Kidney epithelial cell (primary cell): Measurements from ENCODE around the gene TLK2. TPM values are rescaled to one million over a fixed set of nuclear protein-coding genes. Genes with fewer than 3 reads are reported as not detected.

Experiments used
- DNase-seq: peaks from one replicate; pipeline ENCODE4 v3.0.0-alpha.2; 2010; ENCODE audit warnings: low read depth
- H3K27me3 ChIP-seq: 2 replicates; pipeline ENCODE4 v1.6.0; 2011; ENCODE audit warnings: low read length; ENCODE audit not compliant: control insufficient read depth, insufficient read depth
- H3K36me3 ChIP-seq: 2 replicates; pipeline ENCODE4 v1.5.1; 2011; ENCODE audit warnings: low read length; ENCODE audit not compliant: control insufficient read depth, insufficient read depth
- H3K4me3 ChIP-seq: 2 replicates; pipeline ENCODE4 v1.5.1; 2011; ENCODE audit warnings: low read depth, mild to moderate bottlenecking, control low read depth, low read length
- total RNA-seq: library from RNA; depleted of rRNA; stranded (reverse); fragments of >200 nt; gene quantifications from 2 replicates; pipeline ENCODE4 v1.2.3, GENCODE V29; 2015
- TF ChIP-seq, protein P1 (sequence below): IDR thresholded peaks from 2 replicates; pipeline ENCODE4 v1.5.1; 2011; ENCODE audit warnings: mild to moderate bottlenecking, moderate library complexity, low read length, control low read depth, inconsistent platforms; ENCODE audit not compliant: insufficient read depth, poor library complexity, severe bottlenecking

TLK2 gene
- total RNA-seq, 1 donor from 2014 or later: 32.9 TPM

DNA sequence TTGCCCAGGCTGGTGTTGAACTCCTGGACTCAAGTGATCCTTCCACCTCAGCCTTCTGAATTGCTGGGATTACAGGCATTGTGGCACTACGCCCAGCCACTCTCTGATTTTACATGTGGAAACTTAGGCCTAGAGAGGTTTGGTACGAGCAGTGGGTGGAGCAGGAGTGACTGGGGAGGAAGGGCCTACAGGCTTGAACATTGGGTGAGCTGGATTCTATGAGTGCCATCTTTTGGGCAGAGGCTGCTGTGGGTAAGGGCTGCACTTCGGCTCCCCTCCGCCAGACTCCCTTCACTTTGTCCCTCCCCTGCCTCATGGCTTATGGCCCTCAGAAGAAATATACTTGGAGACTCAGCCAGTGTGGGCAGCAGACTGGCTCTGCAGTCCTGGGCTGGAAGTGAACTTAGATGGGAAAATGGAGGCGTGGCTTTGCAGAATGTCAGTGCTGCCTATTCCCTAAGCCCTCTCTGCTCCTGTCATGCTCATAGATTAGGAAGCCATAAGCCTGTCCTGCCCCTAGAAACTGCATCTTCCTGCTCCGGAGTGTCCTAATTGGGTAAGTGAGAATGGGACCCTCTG lies 139.4 kb downstream of the TLK2 start:
- no peaks in the 10 kb centered on the region for H3K27me3 ChIP-seq
- H3K4me3 ChIP-seq: no peak overlapping the region
- TF ChIP-seq, protein P1, sequence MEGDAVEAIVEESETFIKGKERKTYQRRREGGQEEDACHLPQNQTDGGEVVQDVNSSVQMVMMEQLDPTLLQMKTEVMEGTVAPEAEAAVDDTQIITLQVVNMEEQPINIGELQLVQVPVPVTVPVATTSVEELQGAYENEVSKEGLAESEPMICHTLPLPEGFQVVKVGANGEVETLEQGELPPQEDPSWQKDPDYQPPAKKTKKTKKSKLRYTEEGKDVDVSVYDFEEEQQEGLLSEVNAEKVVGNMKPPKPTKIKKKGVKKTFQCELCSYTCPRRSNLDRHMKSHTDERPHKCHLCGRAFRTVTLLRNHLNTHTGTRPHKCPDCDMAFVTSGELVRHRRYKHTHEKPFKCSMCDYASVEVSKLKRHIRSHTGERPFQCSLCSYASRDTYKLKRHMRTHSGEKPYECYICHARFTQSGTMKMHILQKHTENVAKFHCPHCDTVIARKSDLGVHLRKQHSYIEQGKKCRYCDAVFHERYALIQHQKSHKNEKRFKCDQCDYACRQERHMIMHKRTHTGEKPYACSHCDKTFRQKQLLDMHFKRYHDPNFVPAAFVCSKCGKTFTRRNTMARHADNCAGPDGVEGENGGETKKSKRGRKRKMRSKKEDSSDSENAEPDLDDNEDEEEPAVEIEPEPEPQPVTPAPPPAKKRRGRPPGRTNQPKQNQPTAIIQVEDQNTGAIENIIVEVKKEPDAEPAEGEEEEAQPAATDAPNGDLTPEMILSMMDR: no peak
- no peak for DNase-seq
- peaks cover 1% of the 10 kb centered on the region for H3K36me3 ChIP-seq

DNA sequence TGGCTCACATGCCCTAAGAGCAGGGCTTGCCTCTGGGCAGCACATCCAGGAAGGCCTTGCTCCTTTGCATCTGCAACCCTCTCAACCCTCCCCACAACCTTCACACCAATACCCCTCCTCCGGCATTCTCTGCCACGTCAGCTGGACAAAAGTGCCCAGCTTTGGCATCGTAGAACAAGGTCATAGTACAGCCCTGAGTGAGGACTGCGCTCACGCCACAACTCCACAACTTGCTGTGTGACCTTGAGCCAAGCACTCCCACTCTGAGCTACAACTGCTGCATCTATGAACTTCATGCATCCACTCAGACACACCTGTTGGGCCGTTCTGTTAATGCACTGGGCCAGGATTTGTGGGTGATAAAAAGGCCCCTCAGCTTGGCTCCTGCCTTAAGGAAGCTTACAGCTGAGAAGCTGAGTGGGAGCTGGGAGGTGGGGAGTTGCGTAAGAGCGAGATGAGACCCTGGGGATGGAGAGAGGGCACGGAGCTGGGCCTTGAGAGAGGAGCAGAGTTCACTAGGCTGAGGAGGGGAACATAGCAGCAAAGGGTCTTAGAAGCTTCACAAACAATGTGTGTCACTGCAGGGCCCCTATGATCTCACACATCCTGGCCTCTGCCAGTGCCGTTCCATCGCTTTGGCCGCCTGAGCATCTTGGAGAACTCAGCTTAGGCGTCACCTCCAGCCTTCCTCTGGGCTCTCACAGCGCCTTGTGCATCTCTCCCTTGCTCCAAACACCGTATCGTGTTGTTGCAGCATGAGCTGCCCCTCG lies 140.2 kb downstream of the TLK2 start:
- Histone ChIP-seq H3K27me3 (no peaks in the 10 kb centered on the region), H3K36me3 (peaks cover 1% of the 10 kb centered on the region), H3K4me3 (no peak overlapping the region)
- TF ChIP-seq, protein P1: no peak
- DNase-seq: no peak

DNA sequence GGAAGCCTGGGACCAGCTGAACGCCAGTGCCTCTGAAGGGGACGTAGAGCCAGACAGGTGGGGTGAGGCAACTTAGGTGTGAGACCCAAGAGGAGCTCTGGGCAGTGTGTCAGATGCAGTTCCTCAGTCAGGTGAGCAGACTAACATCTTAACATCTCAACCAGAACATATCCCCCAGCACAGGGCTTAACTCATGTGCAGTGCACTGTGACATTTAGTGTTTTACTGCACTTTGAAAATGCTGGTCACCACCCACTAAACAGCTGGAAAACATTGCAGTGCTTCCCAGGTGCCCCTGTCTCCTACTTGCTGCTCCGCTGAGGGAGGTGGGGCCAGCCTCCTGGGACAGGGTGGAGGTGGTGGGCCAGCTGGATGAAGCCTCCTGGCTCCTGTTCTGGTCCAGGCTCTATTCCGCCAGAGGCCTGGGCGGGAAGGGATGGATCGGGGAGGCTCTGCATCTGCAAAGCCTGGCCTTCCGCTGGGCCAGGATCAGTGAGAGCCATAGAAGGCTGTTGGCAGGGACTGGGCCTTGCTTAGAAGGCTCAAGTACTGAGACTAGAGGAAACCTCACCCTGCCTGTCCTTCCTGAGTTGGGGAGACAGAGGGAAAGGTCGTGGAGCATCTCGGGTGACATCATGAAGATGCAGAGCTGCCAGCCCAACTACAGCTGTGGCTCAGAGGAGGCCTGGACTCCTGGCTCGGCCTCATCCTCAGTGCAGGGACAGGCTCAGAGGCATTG lies 141.0 kb downstream of the TLK2 start:
- H3K36me3 ChIP-seq: peaks cover 1% of the 10 kb centered on the region
- H3K4me3 ChIP-seq: no peak overlapping the region
- no peak for DNase-seq
- TF ChIP-seq, protein P1: no peak
- no peaks in the 10 kb centered on the region for H3K27me3 ChIP-seq

DNA sequence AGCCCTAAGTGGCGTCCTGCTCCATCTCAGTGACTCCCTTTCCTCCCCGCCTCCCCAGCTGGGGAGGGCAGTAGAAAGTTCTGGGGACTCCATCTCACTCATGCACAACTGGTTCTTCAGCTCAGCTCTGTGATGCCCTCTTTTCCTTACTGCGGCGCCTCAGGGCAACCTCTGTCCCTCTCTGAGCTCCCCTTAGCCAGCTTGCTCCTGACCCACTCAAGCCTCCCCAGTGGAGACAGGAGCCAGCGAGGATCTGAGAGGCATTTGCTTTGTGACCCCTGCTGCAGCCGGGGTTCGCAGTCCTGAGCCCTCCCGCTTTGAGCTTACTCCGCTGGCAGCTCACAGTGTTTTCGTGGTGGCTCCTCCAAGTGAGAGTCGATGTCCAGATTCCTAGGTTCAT lies 142.6 kb downstream of the TLK2 start:
- H3K36me3 ChIP-seq: no peaks in the 10 kb centered on the region
- TF ChIP-seq, protein P1: no peak
- H3K4me3 ChIP-seq: no peak overlapping the region
- no peak for DNase-seq
- H3K27me3 ChIP-seq: no peaks in the 10 kb centered on the region

DNA sequence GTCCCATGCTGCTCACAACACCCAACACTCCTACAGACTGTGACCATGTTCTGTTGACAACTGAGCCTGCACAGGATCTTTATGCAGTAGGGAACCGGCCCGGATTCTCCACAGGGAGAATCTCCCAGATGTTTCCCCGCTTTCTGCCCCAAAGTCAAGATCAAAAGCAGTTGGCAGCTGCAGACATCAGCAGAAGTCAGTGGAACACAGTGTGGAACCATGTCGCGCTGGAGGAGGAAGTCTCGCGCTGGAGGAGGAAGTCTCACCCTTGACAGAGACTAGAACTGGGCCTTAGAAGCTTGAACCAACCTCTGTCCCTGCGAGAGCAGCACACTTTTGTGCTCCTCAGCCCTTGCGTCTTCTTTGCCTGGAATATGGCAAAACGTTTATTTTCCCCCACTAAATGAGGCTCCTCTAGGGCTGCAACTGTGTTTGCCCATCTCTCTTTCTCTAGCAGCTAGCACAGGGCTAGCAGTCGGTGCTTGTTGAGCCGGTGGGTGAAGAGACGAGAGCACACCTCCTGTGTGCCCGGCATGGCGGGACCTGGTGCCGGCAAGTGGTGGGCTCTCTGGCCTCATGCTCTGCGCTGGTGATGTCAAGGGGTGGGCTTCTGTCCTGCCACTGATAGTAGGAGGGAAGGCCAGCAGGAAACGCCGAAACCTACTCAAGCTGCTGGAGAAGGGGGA lies 146.7 kb downstream of the TLK2 start:
- Histone ChIP-seq H3K36me3 (no peaks in the 10 kb centered on the region), H3K27me3 (no peaks in the 10 kb centered on the region), H3K4me3 (no peak overlapping the region)
- TF ChIP-seq, protein P1: no peak
- DNase-seq: no peak
